COLO668 (cell line): ENCODE results near the gene ACBD3.

Experiments used
- DNase-seq: peaks from one replicate; lab custom pipeline; 2025; ENCODE audit not compliant: unreplicated experiment; lab: John Stamatoyannopoulos, UW

The ACBD3 gene

DNA sequence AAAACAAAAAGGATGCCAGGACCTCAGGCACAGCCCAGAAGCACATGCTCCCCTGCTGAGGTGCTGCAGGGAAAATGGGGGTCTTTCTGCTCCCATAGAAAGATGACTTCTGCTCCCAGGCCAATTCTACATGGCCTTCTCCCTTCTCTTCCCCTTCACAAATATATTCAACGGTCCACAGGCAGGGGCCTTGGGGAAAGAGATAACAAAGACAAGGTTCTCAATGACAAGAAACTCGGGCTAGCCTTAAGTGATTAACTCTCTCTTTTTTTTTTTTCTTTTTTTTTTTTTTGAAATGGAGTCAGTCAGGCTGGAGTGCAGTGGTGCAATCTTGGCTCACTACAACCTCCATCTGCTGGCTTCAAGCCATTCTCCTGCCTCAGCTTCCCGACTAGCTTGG lies 69.9 kb downstream of the ACBD3 start:
- no peak for DNase-seq

DNA sequence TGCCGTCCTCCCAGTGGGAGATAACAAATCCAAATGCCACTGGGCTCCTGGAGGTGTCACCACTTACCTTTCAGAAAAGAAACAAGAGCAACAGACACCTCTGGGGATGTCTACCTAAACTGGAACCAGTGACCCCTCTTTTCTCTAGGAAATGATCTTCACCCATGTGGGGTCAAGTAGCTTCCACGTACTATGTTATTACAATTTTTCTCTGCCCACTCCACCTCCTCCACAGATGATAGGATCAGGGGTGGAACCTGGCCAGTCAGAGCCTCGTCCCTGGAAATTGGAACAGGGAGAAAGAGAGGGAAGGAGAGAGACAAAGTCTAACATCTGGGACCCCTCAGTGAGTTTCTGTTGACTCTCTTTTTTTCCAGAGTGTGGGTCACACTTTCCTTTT lies 73.9 kb downstream of the ACBD3 start:
- DNase-seq: no peak

DNA sequence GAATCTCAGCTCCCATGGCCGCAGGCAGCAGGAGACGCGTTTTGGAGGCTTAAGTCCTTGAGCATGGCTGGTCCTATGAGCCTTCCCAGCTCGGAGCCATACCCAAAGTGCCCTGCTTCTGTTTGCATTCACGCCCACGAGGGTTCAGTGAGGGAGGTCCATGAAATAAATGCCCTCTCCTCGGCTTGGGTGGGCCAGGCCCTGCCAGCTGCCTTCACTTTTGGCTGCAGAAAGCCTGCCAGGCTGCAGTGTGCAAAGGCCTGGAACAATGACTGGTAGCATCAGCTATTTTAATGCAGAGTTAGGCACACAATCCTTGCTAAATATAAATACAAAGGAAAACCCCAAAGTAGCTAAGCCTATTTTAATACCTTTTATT lies 74.7 kb downstream of the ACBD3 start:
- no peak for DNase-seq

DNA sequence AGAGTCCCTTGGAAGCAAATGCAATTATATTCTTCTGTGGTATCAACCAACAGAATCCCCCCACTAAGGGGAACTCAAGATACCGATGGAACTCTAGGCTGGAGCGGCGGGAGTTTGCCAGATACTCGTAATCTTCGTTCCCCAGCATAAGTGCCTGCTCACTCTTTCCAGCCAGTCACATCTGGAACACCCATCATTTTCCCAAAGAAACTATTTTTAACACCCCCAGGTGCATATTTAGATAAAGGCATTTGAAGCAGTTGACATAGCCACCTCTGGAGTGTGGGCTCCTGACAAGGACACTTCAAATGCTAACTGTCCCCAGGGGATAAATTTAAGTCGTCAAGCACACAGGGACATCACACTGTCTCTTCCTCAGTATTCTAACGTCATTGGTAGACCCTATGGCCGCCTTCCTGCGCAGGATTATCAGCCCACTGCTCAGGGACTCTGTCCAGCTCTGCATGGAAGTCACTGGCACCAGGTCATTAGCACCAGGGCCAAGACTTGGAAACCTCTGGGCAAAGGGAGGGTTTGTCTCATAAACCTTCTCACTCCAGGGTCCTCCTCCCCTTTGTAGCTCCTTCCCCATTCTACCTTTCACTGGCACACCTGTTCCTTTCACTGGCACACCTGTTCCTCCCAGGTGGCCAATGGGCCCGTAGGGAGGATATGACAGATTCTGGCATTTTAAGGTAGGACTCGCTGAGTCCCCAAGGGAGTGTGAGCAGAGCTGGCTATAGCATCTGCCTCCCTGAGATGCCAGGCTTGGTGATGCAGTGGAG lies 75.3 kb downstream of the ACBD3 start:
- peak; percentile 68 for DNase-seq

DNA sequence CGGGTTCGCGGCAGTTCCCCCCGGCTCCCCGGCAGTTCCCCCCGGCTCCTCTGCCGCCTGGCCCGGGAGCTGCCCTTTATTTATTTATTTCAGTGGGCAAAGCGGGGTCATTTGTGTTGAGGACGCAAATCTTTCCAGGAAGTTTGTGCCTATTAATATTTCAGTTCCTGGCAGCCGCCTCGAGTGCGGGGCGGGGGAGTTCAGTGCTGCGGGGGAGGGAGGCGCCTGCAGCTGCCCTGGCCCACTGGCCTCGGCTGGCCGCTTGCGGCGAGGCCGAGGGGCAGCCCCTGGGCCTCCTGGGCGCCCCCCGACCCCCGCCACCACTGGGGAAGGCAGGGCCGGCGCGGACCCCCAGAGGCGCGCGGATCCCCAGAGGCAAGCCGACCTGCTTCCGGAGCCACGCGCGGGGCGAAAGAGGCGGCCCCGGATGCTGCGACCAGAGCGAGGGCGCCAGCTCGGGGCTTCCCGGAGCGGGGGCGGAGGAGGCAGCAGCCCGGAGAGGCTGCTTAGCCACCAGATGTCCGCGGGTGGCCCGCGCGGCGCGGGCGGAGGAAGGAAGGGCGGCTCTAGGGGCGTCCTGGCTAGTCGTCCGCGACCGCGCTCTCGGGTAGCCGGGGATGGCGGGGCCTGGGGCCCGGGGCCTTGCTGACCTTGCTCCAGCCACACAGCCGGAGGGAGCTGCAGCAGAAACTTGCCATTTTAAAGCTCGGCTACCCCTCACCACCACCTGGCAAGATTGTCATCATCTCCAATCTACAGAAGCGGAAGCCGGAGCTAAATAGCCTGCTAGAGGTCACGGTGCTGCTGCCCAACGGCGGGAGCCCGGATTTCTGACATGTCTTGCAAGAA lies 76.1 kb downstream of the ACBD3 start:
- peak; percentile 87 for DNase-seq

DNA sequence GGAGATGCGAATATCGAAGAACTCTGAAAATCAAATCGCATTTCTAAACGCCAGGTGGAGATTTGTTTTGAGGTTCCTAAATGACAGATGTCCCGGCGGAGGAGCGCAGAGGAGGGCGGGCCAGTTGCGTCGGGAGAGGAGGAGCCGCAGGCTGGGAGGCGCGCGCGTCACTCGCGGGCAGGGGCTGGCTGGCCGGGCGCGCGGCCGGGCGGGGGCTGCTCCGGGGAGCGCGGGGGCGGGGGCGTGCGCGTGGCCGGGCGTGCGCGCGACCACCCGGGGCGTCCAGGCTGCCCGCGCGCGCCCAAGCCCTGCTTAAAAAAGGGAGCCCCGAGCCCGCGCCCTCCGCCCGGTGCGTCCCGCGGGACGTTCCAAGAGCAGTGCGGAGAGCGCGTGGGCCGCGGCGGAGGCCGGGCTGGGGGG lies 76.7 kb downstream of the ACBD3 start:
- DNase-seq: peak; percentile 99

DNA sequence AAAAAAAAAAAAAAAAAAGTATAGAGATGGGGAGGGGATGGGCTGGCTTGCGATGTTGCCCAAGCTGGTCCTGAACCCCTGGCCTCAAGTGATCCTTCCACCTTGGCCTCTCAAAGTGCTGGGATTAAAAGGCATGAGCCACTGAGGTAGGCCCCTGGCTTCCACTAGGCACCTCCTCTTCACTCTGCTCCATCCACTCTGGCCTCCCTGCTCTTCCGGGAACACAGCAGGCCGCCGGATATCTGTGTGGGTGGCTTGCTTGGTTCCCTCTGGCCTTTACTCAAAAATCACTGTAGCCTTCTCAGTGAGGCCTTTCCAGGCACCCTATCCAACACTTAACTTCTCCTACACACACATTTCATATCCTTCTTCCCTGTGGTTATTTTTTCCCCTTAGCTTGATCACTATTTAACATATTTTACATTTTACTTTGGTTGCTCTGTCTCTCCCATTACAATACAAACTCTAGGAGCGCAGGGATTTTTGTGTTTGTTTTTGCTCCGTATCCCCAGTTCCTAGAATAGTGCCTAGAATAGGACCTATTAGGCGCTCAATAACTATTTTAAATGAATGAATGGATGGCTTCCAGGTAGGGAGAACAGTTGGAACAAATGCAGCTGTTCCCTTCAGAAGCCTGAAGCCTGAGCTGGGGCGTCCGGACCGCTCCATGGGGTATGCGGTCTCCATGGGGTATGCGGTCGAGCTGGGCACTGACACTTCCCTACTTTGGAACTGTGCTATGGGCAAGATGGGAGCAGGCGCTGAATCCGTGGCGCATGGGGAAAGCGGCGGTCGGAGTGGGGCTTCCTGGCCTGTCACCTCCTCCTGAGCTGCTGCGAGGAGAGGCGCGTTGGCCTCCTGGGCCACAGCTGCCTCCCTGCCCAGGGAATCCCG lies 77.4 kb downstream of the ACBD3 start:
- peak; percentile 21 for DNase-seq

DNA sequence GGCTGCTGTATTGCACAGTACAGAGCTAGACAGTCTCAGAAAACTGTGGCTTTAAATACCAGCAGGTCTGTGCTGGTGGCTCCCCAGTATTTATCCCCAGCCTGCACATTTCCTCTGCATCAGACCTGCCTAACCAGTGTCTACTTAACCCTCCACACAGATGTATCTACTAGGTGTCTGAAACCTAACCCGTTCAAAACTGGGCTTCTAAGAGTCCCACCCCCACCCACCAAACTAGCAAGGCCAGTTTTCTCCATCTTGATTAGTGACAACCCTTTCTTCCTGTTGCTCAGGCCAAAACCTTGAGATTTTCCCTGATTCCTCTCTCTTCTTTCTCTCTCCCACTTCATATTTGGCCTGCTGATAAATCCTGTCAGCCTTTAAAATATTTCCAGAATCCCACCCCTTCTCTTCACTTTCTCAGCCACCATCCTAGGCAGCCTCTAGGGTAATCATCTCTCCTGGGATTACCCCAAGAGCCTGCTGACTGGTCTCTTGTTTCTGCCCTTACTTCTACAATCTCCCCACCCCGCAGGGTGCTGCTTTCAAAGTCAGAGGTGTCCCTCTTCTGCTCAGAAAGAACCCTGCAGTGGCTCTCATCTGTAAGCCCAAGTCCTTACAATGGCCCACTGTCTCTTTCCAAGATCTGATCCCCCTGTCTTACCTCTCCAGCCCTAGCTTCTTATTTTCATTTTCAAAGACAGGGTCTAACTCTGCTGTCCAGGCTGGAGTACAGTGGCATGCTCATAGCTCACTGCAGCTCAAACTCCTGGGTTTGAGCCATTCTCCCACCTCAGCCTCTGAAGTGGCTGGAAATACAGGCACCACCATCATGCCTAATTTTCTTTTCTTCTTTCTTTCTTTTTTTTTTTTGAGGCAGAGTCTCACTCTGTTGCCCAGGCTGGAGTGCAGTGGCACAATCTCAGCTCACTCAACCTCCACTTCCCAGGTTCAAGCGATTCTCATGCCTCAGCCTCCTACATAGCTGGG lies 78.8 kb downstream of the ACBD3 start:
- no peak for DNase-seq

DNA sequence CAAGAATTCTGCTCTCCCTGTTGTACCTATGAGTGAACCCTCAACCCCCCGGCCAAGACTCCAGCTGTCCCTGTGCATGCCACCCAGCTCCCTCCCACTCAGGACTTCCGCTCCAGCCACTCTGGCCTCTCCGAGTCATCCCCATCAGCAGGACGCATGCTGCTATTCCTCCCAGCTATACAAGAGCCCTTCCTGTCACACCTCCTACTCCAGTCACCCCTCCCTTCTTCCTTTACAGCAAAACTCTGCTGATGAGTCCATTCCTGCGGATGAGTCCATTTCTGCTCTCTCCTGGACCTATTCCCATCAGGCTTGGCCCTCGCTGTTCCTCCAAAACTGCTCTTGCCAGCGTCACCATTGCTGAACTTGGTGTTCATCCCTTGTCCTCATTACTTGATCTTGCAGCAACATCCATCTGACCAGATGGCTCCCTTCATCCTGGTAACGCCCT lies 81.8 kb downstream of the ACBD3 start:
- DNase-seq: no peak

DNA sequence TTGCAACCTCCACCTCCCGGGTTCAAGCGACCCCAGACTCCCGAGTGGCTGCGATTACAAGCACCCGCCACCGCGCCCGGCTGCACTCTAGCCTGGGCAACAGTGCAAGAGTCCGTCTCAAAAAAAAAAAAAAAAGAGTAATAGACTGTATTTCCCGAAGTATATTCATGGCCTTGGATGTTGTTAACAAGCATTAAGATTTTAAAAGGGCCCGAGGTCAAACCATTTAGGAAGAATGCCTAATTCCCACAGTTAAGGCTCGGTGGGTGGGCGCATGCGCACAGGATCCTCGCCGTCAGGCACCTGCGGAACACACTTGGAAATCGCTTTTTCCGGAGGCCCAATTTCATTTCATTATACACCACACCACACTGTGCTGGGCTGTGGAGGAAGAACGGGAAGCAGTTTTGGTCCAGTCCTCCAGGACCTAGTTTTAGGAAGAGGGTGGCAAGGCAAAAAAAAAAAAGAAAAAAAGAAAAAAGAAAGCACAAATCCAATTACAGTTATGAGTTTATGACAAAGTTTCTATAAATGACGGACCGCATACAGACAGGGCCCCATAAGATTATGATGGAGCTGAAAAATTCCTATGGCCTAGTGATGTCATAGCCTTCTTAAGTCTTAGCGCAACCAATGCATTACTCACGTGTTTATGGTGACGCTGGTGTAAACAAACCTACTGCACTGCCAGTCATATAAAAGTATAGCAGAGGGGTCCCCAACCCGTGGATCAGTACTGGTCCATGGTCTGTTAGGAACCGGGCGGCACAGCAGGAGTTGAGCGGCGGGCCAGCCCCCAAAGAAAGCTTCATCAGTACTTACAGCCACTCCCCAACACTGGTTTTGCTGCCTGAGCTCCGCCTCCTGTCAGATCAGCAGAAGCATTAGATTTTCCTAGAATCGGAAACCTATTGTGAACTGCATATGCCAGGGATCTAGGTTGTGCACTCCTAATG lies 85.8 kb downstream of the ACBD3 start:
- DNase-seq: peak; percentile 66

DNA sequence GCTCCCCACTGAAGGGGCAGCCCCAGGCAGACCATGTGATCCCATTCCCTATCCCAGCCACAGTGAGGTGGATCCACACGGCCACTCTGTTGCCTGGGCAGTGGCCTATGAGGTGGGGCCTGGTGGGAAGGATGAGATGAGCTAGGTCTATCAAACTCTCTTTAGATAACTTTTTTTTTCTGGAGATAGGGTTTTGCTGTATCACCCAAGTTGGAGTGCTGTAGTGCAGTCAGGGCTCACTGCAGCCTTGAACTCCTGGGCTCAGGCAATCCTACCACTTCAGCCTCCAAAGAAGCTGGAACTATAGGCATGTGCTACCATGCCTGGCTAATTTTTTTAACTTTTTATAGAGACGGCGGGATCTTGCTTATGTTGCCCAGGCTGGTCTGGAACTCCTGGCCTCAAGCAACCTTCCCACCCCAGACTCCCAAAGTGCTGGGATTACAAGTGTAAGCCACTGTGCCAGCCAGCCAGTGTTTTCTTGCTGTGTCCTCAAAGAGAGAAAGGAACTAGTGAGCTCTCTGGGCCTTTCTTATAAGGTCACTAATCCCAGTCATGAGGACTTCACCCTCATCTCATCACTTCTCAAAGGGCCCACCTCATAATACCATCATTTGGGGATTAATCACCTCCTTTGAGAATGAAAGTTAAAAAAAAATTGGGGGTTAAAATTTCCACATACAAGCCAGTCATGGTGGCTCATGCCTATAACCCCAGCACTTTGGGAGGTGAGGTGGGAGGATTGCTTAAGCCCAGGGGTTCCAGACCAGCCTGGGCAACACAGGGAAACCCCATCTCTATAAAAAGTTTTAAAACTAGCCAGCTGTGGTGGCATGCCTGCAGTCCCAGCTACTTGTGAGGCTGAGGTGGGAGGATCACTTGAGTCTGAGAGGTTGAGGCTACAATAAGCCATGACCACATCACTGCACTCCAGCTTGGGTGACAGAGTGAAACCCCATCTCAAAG lies 87.4 kb downstream of the ACBD3 start:
- no peak for DNase-seq

DNA sequence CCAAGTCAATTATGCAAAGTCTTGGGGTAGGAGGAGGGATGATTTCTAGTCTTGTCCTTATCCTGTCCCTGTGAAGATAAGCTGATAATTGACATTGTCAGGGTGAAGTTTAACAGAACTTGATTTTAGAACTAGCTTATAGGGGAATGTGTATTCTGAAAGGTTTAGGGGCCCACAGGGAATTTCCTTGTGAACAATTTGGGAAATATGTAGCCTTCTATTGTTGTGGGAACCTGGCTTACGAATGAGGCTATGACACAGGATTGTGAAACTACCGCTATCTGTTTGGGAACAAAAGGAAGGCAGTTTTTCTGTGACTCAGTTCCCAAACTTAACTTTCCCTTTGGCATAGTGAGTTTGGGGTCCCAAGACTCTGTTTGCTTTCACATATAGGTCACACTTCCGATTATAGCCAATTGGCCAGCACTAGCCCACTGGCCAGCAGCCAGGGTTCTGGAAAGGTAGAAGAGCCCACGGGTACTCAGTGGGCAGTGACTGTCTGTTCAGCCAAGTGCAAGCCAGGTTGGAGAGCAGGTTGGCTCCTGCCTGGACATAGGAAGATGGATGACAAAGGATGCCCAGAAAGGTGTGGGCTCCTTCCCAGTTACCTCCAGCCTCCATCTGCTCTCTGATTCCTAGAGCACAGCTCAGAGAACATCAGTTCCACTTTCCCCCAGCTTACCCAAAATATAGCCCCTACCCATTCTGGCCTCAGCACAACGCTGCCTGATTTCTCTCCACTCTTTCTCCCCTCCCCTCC lies 88.5 kb downstream of the ACBD3 start:
- no peak for DNase-seq

DNA sequence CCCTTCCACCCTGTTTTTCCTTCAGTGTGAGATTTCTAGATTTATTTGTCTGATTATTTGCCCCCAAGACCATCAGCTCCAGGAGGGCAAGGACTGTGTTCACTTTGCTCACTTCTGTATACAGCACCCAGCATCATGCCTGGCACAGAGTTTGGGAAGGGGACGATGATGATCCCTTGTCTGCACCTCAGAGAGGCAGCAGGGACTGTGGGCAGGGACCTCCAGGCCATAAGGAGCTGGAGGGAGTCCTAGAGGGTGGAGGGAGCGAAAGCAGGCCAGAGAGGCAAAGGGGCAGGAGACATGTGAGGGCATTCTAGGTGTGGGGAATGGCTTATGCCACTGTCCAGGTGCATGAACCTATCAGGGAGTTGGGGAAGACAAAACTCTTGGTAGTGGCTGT lies 91.3 kb downstream of the ACBD3 start:
- no peak for DNase-seq
